HG02852 (cell line): ENCODE data around the gene CACNA1B.
"Not testable (repeated sequence)": the region's sequence is repeated elsewhere in the genome, so short reads cannot be mapped to it uniquely, and the experiment has no call there.

Experiments used
- ATAC-seq: cut with Tn5 transposase; IDR thresholded peaks from one replicate; pipeline ENCODE4 v1.9.1; 2021; ENCODE audit warnings: mild to moderate bottlenecking, moderate library complexity; ENCODE audit not compliant: unreplicated experiment

Gene CACNA1B

DNA sequence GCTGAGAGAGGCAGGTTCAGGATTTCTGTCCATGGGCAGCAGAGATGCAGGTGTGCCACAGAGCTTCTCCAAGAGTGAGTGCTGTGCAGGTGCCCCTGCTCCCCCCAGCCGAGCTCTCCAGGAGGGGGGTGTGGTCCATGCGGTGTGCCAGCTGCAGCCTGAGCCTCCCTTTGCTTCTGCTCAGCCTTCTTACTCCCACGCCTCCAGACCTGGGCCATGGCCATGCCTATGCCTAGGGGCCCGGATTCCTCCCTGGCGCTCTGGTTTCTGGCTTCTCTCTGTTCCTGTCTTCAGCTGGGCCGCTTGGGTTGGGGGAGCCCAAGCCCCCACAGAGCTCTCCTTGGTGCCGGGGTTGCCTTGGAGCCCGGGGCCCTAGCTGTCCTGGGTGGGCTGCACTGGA lies 133.3 kb downstream of the CACNA1B start:
- ATAC-seq: no peak

DNA sequence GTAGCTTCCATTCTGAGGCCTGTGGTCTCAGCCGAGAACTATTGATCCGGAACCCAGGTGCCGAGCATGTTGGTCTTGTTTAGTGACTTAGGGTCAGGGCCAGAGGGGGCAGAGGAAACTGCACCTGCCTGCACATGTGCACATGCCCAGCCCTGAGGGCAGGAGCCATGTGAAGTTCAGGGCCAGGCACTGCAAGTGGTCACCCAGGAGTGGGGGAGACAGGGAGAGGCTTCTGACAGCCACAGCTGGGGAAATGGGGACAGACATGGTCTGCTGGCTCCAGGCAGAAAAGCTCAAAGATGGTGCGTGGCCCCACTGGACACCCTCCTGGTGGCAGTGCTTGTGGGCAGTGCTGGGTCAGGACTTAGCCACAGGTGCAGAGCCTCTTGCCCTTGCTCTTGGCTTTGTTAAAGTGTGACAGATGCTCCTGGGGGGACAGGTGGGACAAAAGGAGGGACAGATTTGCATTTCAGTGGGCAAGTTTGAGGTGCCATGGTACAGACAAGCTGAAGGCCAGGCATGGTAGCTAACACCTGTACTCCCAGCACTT lies 134.4 kb downstream of the CACNA1B start:
- no peak for ATAC-seq

DNA sequence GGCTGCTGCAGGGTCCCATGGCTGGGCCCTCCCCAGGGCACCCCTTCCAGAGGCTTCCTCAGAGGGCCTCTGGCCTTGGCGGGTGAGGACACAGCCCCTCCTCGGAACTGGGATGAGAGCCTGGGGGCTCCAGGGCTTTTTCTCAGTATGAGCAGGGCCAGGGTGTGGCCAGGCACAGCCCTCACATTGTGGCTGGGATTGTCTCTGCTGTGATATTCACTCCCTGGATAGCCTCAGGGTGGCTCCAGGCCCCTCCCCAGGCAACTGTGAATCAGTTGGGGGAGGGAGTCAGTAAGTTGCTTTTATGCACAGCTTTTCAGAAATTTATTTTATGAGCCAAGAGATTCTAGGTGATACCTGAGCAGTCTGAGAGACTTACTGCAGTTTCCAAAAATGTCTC lies 135.7 kb downstream of the CACNA1B start:
- ATAC-seq: no peak

DNA sequence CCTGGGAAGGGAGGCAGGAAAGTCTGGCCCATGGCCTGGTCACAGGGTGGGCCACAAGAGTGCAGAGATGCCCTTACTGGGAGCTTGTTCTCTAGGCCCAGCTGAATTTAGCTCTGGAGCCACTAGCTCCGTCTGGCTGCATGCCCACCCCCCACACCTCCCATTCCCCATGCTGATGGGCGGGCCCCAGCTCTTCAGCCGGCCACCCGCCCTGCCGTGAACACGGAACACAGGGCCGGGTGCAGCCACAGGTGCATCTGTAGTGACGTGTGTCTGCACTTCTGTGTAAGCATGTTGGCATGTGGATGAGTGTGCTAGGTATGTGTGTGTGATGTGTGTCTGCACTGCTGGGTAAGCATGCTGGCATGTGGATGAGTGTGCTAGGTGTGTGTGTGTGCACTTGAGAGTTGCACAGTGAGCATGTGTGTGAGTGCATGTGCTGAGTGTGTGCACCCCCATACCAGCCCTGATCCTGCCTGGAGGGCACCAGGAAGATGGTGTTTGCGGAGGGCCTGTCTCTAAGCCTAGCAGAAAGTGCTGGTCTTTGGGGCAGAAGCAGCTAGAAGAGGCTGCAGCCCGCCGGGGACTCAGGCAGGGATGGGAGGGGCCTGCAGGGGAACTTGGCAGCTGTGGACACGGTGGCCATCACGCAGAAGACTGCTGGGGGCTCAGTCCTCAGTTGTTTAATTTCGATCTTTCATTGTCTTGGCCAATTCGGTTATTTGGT lies 136.4 kb downstream of the CACNA1B start:
- no peak for ATAC-seq

DNA sequence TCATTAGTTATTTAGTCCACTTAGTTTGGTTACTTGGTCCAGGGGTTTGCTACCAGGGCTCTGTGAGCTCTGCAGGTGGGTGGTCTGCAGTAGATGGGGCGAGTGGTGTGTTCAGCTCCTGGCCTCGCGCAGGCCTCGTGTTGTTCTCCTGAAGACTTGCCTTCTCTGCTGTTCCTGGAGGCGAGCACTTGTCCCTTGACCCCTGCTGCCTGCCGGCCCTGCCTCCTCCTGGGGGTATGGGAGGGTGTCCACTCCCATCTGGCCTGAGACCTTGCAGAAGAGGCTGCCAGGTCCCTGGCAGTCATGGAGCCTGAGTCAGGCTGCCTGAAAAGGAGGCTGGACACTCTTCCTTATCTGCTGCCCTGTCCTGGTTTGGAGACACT lies 137.0 kb downstream of the CACNA1B start:
- no peak for ATAC-seq

DNA sequence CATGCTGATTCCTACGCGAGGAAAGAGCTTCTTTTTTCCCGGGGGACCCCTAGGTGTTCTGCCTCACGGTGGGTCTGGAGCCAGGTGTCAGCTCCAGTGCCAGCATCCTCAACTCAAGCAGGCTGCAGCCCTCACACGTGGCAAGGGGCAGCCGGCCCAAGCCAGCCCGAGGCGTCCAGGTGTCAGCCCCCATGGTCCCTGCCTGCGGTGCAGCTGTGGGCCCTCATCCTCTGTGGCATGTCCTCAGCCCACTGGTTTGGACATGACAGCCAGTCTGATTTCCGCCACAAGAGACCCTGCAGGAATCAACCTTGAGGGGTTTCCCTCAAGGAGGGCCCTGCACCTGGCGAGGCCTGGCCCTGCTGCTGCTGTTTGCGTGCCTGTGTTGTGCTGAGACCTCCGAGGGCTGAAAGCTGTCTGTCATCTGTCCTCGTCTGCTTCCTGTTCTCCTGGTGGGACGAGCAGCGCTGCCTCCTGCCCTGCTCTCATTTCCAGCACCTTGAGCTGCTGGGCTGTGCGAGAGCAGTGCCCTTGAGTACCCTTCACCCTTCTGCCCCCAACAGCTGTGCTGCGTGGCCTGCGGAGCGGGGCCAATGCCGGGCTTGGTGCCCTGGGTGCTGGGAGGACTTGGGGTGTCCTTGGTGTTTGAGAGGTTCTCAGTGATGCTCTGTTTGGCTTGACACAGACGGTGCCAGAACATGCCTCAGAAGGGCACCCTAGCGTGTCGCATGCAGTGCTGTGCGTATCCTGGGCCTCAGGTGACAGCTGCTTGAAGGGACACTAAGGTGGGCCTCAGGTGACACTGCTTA lies 137.6 kb downstream of the CACNA1B start:
- no peak for ATAC-seq

DNA sequence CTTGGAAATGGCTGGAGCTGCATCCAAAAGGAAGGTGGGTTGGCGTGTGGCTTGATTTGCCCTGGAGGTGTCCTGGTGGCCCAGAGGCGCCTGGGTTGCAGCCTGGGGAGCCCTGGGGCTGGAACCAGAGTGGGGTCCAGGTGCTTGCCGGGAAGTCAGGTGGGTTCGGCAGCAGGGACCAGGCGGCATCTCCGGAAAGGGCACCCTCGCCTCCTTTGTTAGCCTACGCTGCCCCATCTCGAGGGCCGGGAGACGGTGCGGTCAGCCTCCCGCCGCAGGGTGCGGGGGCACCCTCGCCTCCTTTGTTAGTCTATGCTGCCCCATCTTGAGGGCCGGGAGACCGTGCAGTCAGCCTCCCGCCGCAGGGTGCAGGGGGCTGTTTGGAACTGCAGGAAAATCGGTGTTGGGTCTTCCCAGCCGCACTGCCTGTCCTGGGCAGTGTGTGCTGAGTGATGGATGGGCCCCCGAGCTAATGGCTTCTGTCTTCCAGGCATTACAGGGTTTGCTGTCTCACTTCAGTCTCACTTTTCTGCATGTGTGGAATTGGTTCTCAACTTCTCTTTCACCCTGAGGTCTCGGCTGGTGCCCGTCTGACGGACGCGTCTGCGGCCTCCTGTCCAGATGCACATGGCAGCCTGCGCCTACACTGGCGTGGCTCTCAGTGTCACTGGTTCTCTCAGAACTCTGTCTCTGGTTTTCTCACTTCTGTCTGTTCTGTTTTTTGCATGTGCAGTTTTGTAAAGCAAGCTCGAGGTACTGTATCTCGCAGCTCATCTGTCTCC lies 139.0 kb downstream of the CACNA1B start:
- no peak for ATAC-seq

DNA sequence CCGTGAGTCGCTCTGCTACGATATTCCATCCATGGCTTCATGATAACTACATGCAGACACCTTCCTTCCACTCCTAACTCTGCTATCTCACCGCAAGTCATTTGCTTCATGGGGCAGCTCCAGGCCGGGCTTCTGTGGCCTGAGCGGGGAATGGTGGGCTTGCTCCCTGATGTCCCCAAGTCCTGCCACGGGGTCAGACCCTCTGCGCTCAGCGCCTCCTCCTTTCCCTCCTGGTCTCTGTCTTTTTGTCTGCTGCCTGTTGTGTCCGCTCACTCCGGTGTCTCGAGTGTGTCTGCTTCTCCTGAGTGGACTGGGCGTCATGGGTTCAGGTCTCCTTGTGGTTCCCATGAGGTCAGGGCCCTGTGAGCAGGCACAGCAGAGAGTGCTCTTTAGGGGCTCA lies 139.6 kb downstream of the CACNA1B start:
- ATAC-seq: no peak

DNA sequence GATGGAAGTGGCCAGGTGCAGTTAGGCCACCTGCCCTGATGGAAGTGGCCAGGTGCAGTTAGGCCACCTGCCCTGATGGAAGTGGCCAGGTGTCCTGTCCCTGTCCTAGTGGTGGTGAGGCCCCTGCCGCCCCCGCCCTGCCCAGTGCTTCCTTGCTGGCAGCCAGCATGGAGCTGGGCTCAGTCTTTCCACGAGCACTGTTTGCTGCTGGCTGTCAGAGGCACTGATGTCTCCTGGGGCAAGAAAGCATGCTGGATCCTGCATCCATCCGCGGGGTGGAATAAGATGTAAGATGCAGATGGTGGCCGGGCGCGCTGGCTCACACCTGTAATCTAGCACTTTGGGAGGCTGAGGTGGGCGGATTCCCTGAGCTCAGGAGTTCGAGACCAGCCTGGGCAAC lies 141.9 kb downstream of the CACNA1B start:
- ATAC-seq: not testable (repeated sequence)

DNA sequence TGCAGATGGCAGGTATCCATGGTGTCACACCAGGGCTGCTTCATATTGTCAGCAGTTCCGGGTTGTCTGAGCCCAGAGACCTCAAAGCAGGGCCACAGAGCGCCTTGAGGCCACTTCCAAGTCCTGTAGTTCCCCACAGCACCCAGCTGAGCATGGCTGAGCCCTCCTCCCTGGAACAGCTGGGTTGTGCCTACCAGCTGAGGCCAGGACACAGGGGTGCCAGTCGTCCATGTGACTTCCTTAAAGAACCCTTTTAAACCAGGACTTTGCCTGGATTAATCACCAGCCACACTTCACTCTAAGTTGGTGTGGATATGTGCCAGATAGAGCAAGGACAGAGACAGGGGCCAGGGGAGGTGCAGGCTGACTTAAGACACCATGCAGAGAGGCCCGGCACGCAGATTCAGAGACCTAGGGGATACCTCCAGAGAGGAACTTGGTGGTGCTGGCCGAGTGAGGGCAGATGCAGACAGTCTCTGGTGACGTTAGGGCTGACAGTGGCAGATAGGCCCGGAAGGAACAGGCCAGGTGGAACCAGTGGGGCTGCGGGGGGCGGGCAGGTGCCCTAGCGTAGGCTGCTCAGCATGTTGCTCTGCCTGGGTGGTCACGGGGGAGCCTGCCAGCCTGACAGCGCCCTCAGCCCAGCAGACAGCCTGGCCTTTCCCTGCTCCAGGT lies 142.7 kb downstream of the CACNA1B start:
- ATAC-seq: no peak

DNA sequence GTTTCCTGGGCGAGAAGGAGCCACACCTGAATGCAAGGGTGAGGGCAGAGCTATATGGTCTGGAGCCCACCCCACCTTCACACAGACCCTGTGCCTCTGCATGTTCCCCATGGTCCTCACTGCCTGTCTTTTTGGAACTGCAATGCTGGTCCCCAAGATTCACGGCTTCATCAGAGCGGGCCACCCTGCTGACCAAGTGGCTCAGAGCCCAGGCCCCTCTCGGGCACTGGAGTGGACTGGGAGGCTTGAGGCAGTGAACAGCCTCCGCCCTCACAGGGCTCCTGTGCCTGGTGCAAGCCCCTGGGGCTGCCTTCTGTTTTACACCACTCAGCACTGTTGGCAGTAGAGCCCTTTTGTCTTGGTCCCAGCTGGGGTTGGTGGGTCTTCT lies 143.2 kb downstream of the CACNA1B start:
- ATAC-seq: no peak

DNA sequence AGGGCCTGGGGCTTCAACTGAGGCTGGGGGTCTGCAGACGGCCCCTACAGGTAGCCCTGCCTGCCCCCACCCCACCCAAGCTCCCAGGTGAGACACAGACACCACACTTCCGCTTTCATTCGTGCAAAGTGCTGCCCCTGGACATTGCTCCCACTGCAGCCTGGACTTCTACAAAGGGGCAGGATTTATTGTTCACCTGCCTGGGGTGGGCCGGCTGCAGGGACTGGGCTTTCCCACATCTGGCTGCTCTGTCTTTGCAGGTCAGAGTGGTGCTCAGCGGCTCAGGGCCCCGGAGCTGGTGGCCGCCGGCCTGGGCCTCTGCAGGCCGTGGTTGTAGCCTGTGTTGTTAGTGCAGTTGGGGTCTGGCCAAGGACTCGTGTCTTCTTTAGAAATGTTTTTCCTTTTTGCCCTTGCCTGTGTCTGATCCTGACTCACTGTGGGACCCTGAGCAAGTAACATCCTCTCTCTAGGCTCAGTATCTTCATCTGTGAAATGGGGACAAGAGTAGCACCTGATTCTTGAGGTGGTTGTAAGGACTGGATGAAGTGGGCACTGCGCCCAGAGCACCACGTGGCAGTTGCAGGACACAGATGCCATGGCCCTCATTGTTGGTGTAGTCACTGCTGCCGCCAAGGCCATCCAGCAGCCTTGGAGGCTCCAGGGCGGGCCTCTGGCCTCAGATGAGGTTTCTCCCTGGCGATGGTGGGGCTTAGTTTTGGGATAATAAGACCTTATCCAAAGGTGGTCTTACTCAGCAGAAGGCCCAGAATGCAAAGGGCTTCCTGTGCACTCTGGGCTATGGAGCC lies 143.9 kb downstream of the CACNA1B start:
- ATAC-seq: no peak

DNA sequence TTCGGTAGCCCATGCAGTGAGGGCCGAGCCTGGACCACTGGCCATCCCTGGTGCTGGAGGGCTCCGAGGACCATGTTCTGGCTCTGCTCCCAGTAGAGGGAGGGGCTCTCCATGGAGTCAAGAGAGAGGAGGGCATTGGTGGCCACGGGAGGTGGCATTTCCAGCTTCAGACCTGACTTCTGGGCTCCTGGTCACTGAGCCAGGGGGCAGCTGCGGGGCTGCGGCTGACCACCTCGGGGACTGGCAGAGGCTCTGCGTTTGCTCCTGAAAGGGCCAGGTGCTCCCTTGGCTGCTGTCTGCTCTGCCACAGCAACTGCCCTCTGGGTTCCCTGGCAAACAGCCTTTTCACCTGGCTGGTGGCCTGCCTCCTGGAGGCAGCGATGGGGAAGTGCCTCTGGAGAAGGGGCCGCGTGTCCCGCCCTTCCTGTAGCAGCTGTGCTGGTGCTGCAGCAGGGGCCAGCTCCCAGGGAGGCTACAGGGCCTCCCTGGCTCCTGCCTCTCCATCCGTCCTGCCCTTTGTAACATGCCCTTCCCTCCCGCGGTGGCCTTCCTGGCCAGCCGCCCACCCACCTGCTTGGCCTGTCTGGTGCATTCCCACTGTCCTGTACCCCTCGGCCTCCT lies 144.6 kb downstream of the CACNA1B start:
- ATAC-seq: no peak

DNA sequence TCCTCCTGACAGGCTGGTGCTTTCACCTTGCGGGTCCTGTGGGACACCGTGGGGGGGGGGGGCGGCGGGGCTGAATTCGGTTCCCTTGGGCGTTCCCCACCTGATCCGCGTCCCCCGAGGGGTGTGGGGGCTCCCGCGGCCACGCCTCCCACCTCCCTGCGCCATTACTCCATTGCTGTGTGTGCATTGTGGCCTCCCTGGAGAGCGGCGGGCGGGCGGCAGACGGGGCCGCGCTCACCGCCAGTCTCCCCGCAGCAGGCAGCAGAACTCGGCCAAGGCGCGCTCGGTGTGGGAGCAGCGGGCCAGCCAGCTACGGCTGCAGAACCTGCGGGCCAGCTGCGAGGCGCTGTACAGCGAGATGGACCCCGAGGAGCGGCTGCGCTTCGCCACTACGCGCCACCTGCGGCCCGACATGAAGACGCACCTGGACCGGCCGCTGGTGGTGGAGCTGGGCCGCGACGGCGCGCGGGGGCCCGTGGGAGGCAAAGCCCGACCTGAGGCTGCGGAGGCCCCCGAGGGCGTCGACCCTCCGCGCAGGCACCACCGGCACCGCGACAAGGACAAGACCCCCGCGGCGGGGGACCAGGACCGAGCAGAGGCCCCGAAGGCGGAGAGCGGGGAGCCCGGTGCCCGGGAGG lies 145.3 kb downstream of the CACNA1B start:
- no peak for ATAC-seq

DNA sequence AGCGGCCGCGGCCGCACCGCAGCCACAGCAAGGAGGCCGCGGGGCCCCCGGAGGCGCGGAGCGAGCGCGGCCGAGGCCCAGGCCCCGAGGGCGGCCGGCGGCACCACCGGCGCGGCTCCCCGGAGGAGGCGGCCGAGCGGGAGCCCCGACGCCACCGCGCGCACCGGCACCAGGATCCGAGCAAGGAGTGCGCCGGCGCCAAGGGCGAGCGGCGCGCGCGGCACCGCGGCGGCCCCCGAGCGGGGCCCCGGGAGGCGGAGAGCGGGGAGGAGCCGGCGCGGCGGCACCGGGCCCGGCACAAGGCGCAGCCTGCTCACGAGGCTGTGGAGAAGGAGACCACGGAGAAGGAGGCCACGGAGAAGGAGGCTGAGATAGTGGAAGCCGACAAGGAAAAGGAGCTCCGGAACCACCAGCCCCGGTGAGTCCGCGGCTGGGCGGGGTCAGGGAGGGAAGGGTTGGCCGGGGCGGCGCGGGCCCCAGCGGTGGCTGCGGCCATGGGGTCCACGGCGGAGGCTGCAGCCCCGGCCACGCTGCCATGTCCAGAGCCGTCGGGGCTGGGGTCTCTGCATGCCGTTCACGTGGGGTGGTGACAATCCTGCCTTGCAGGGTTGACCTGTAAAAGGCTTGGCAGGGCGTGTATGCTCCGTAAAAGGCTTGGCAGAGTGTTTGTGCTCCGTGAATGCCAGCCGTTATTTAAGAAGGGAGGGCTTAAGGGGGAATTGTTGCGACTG lies 146.0 kb downstream of the CACNA1B start:
- ATAC-seq: no peak

DNA sequence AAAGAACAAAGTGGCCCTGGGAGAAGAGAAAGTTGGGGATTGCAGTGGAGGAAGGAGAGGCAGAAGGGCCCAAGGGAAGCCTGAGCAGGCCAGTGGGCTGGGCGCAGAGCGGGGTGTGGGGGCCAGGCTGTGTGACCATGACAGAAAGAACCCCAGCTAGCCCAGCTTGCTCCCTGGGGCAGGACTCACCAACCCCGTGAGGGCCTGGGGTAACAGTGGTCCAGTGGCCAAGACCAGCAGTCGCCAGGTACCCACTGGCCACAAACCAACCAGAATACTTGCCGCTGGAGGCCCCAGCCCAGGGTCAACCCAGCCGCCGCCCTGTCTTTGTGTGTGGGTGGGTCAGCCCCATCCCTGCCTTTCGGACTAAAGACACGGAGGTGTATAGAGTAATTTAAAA lies 146.5 kb downstream of the CACNA1B start:
- ATAC-seq: no peak

DNA sequence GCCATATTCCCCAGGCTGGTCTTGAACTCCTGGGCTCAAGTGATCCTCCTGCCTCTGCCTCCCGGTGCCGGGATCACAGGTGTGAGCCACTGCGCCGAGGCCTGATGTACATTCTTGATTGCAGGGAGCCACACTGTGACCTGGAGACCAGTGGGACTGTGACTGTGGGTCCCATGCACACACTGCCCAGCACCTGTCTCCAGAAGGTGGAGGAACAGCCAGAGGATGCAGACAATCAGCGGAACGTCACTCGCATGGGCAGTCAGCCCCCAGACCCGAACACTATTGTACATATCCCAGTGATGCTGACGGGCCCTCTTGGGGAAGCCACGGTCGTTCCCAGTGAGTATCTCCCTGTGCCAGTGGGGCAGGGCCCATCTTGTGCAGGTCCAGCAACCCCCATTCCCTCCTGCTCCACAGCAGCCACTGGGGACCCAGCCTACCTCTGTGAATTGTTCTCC lies 147.3 kb downstream of the CACNA1B start:
- ATAC-seq: no peak

DNA sequence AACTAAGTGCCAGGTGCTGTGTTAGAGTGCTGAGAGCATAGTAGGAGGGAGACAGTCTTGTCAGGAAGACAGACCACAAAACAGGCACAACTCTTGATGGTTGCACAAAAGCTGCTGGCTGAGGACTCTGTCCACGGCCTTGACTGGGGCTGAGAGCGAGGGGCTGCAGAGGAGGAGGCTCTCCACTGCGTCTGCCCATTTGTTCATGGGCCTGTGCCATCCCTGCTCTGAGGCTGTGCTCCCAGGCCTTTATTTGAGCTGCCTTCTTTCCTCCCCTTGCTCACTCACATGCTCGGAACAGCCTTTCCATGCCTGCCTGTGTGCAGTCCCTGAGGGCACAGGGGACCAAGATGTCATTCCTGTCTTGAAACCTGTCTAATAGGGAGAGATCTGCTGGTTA lies 147.8 kb downstream of the CACNA1B start:
- no peak for ATAC-seq
